Mesenchymal stem cell (in vitro differentiated cells and primary cell): ENCODE data around the gene PTGFRN.

Experiments
- DNase-seq: peaks from one replicate; pipeline ENCODE4 v3.0.0-alpha.2; 2013
- H2AFZ ChIP-seq: one replicate; pipeline ENCODE4 v1.6.1; 2013; ENCODE audit warnings: low read depth, mild to moderate bottlenecking, control low read depth, inconsistent platforms, low read length, moderate library complexity
- H2AK5ac ChIP-seq: 2 replicates; pipeline ENCODE4 v1.6.1; 2013; ENCODE audit warnings: low read length, moderate library complexity, mild to moderate bottlenecking, inconsistent platforms; ENCODE audit not compliant: severe bottlenecking
- H2BK120ac ChIP-seq: one replicate; pipeline ENCODE4 v1.6.1; 2013; ENCODE audit warnings: low read depth, mild to moderate bottlenecking, inconsistent platforms, low read length, moderate library complexity
- H2BK12ac ChIP-seq, 2 experiments: one replicate each; pipeline ENCODE4 v1.6.1; 2013; ENCODE audit warnings: inconsistent platforms in 2 of 2, low read length in 2 of 2, mild to moderate bottlenecking in 2 of 2, moderate library complexity in 2 of 2, control low read depth in 1 of 2
- H2BK15ac ChIP-seq: one replicate; pipeline ENCODE4 v1.6.1; 2013; ENCODE audit warnings: mild to moderate bottlenecking, low read depth, inconsistent platforms; ENCODE audit not compliant: poor library complexity, severe bottlenecking
- H2BK5ac ChIP-seq: 2 replicates; pipeline ENCODE4 v1.6.1; 2013; ENCODE audit warnings: low read depth, mild to moderate bottlenecking, low read length, control low read depth, inconsistent platforms; ENCODE audit not compliant: poor library complexity, severe bottlenecking
- H3K14ac ChIP-seq, 2 experiments: one replicate each; pipeline ENCODE4 v1.6.1; 2013; ENCODE audit warnings: inconsistent platforms in 2 of 2, low read length in 2 of 2, control low read depth in 1 of 2, mild to moderate bottlenecking in 1 of 2, moderate library complexity in 1 of 2
- H3K18ac ChIP-seq, 2 experiments: one replicate each; pipeline ENCODE4 v1.6.1; 2013; ENCODE audit warnings: inconsistent platforms in 2 of 2, low read length in 2 of 2, control low read depth in 1 of 2, low read depth in 1 of 2, mild to moderate bottlenecking in 1 of 2
- H3K23ac ChIP-seq, 2 experiments: one replicate each; pipeline ENCODE4 v1.6.1; 2013; ENCODE audit warnings: inconsistent platforms in 2 of 2, low read length in 2 of 2, mild to moderate bottlenecking in 2 of 2, moderate library complexity in 2 of 2, control low read depth in 1 of 2
- H3K27ac ChIP-seq: 2 replicates; pipeline ENCODE4 v1.5.1; 2013; ENCODE audit warnings: mild to moderate bottlenecking, moderate library complexity, low read length, control low read depth, inconsistent platforms; ENCODE audit not compliant: poor library complexity, severe bottlenecking
- H3K27me3 ChIP-seq, 2 experiments: 2 replicates each; pipeline versions ENCODE4 v1.6.1 to v1.7.0; 2013; ENCODE audit warnings: low read length in 2 of 2, mild to moderate bottlenecking in 2 of 2, moderate library complexity in 2 of 2, control low read depth in 1 of 2, inconsistent platforms in 1 of 2; ENCODE audit not compliant: control insufficient read depth in 1 of 2, insufficient read depth in 1 of 2
- H3K36me3 ChIP-seq, 2 experiments: 2 replicates each; pipeline versions ENCODE4 v1.6.1 to v1.7.0; 2013; ENCODE audit warnings: low read length in 2 of 2, control low read depth in 1 of 2, inconsistent platforms in 1 of 2, low read depth in 1 of 2, mild to moderate bottlenecking in 1 of 2; ENCODE audit not compliant: insufficient read depth in 2 of 2, control insufficient read depth in 1 of 2
- H3K4ac ChIP-seq, 2 experiments: one replicate each; pipeline ENCODE4 v1.6.1; 2013; ENCODE audit warnings: inconsistent platforms in 2 of 2, low read length in 2 of 2, mild to moderate bottlenecking in 2 of 2, moderate library complexity in 2 of 2, control low read depth in 1 of 2, low read depth in 1 of 2
- H3K4me1 ChIP-seq: 2 replicates; pipeline ENCODE4 v1.6.1; 2013; ENCODE audit warnings: low read depth, low read length, control low read depth; ENCODE audit not compliant: control insufficient read depth, insufficient read depth
- H3K4me2 ChIP-seq: 2 replicates; pipeline ENCODE4 v1.6.1; 2013; ENCODE audit warnings: low read length, mild to moderate bottlenecking, inconsistent platforms; ENCODE audit not compliant: poor library complexity, severe bottlenecking
- H3K4me3 ChIP-seq, 2 experiments: 2 replicates each; pipeline versions ENCODE4 v1.5.1 to v1.7.0; 2013; ENCODE audit warnings: low read length in 2 of 2, mild to moderate bottlenecking in 2 of 2, control low read depth in 1 of 2, low read depth in 1 of 2; ENCODE audit not compliant: insufficient read depth in 1 of 2
- H3K79me1 ChIP-seq: replicated peaks from 2 replicates; pipeline ENCODE4 v1.6.1; 2013; ENCODE audit warnings: mild to moderate bottlenecking, control low read depth, low read length, inconsistent platforms; ENCODE audit not compliant: poor library complexity, severe bottlenecking
- H3K9ac ChIP-seq: 2 replicates; pipeline ENCODE4 v1.7.0; 2013; ENCODE audit warnings: mild to moderate bottlenecking, low read length, moderate library complexity
- H3K9me3 ChIP-seq: 2 replicates; pipeline ENCODE4 v1.7.0; 2013; ENCODE audit warnings: mild to moderate bottlenecking, low read length; ENCODE audit not compliant: control insufficient read depth
- H4K8ac ChIP-seq: one replicate; pipeline ENCODE4 v1.6.1; 2013; ENCODE audit warnings: inconsistent platforms, mild to moderate bottlenecking, low read length, moderate library complexity
- H4K91ac ChIP-seq: one replicate; pipeline ENCODE4 v1.6.1; 2013; ENCODE audit warnings: mild to moderate bottlenecking, low read length, inconsistent platforms
- WGBS: methylation state at CpG from one replicate; pipeline ENCODE4 v1.1.7; 2013; ENCODE audit warnings: mixed read lengths; 5-methylcytosine and 5-hydroxymethylcytosine counted together

PTGFRN gene

DNA sequence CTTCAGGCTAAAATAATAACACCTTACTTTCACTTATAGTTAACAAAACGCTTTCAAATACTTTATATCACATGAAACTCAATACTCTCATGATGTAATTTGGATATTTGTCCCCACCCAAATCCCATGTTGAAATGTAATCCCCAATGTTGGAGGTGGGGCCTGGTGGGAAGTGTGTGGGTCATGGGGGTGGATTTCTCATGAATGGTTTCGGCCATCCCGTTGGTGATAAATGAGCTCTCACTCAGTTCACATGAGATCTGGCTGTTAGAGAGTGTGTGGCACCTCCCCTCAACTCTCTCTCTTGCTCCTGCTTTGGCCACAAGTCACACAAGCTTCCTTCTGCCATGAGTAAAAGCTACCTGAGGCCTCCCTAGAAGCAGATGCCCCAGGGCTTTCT lies 22.5 kb upstream of the PTGFRN start:
- no peak overlapping the region for H3K4me3 ChIP-seq
- H3K79me1 ChIP-seq = no peaks in the 10 kb centered on the region
- no peaks in the 10 kb centered on the region for H3K27me3 ChIP-seq
- H4K8ac ChIP-seq = no peak overlapping the region
- H2BK5ac ChIP-seq = no peak overlapping the region
- H3K18ac ChIP-seq = no peak overlapping the region
- H3K14ac ChIP-seq = no peak overlapping the region
- WGBS = 93% methylated on average over 2 of the region's 3 CpGs
- H3K9ac ChIP-seq = no peak overlapping the region
- peak overlapping the region; percentile 42 for H2AK5ac ChIP-seq
- H3K23ac ChIP-seq = no peak overlapping the region
- no peaks in the 10 kb centered on the region for H3K36me3 ChIP-seq
- H3K4me2 ChIP-seq = no peak overlapping the region
- no peak overlapping the region for H2BK12ac ChIP-seq
- no peak overlapping the region for H3K27ac ChIP-seq
- DNase-seq = no peak
- H4K91ac ChIP-seq = no peak overlapping the region
- no peak overlapping the region for H2BK120ac ChIP-seq
- no peak overlapping the region for H2BK15ac ChIP-seq
- H3K4me1 ChIP-seq = peaks cover 5% of the 10 kb centered on the region
- H3K4ac ChIP-seq = no peak overlapping the region
- no peak overlapping the region for H2AFZ ChIP-seq
- no peaks in the 10 kb centered on the region for H3K9me3 ChIP-seq

DNA sequence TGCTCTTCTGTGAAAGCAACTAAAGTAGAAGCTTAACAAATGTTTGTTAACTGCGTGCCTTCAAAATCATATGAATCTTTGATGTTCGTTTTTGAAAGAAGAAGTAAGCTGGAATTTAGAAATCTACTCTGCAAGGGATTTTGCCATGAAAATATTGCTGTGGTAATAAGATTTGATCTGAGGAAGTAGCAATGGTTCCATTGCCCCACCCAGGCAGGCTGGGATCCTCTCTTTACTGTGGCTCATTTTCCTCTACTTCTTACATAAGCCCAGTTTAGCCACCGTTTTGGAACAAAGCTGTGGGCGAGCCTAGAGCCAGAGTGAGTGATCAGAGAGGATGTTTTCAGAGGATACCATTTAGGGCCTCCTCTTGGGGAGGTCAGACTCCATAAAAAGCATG lies 20.3 kb upstream of the PTGFRN start:
- H3K18ac ChIP-seq = no peak overlapping the region
- H2BK5ac ChIP-seq = no peak overlapping the region
- H2BK15ac ChIP-seq = no peak overlapping the region
- 85% methylated on average over 4 of the region's 4 CpGs for WGBS
- no peak overlapping the region for H3K27ac ChIP-seq
- no peak overlapping the region for H2AFZ ChIP-seq
- H3K4me1 ChIP-seq = peaks cover 5% of the 10 kb centered on the region
- H2AK5ac ChIP-seq = no peak overlapping the region
- H3K9me3 ChIP-seq = peaks cover 5% of the 10 kb centered on the region
- H3K23ac ChIP-seq = no peak overlapping the region
- H3K79me1 ChIP-seq = no peaks in the 10 kb centered on the region
- no peak overlapping the region for H3K4me3 ChIP-seq
- H4K8ac ChIP-seq = no peak overlapping the region
- H3K36me3 ChIP-seq = no peaks in the 10 kb centered on the region
- no peak overlapping the region for H3K14ac ChIP-seq
- DNase-seq = no peak
- no peak overlapping the region for H2BK12ac ChIP-seq
- no peak overlapping the region for H3K4me2 ChIP-seq
- H3K4ac ChIP-seq = no peak overlapping the region
- H3K27me3 ChIP-seq = no peaks in the 10 kb centered on the region
- no peak overlapping the region for H3K9ac ChIP-seq
- no peak overlapping the region for H4K91ac ChIP-seq
- no peak overlapping the region for H2BK120ac ChIP-seq

- WGBS = 80% methylated on average over 5 of the region's 5 CpGs
- no peak overlapping the region for H2BK12ac ChIP-seq
These were observed 18.2 kb upstream of the PTGFRN start for GRCh38 chr1:116891396-116892079.

GRCh38 chr1:116895073-116895472 lies 14.6 kb upstream of the PTGFRN start:
- no peak overlapping the region for H2BK12ac ChIP-seq
- no peak overlapping the region for H3K9ac ChIP-seq
- H3K27ac ChIP-seq = no peak overlapping the region
- H4K8ac ChIP-seq = no peak overlapping the region
- H3K4me1 ChIP-seq = peaks cover 1% of the 10 kb centered on the region
- no peaks in the 10 kb centered on the region for H3K79me1 ChIP-seq
- no peak for DNase-seq
- H2AK5ac ChIP-seq = no peak overlapping the region
- no peak overlapping the region for H2BK120ac ChIP-seq
- H3K23ac ChIP-seq = no peak overlapping the region
- 60% methylated on average over 1 of the region's 1 CpG for WGBS
- no peak overlapping the region for H2BK5ac ChIP-seq
- no peaks in the 10 kb centered on the region for H3K36me3 ChIP-seq
- no peak overlapping the region for H3K14ac ChIP-seq
- H2AFZ ChIP-seq = no peak overlapping the region
- no peak overlapping the region for H3K4ac ChIP-seq
- H2BK15ac ChIP-seq = no peak overlapping the region
- no peak overlapping the region for H3K4me2 ChIP-seq
- no peak overlapping the region for H3K4me3 ChIP-seq
- H3K27me3 ChIP-seq = no peaks in the 10 kb centered on the region
- no peak overlapping the region for H3K18ac ChIP-seq
- no peak overlapping the region for H4K91ac ChIP-seq
- H3K9me3 ChIP-seq = peaks cover 16% of the 10 kb centered on the region

More at GRCh38 chr1:116891396-116892079, 18.2 kb upstream of the PTGFRN start:
- no peak overlapping the region for H3K23ac ChIP-seq
- no peak overlapping the region for H3K4me2 ChIP-seq
- H2AK5ac ChIP-seq = no peak overlapping the region
- H4K91ac ChIP-seq = no peak overlapping the region
- H3K4me1 ChIP-seq = peaks cover 1% of the 10 kb centered on the region
- H3K4me3 ChIP-seq = no peak overlapping the region
- no peak overlapping the region for H2BK5ac ChIP-seq
- no peak overlapping the region for H3K18ac ChIP-seq
- H2BK120ac ChIP-seq = no peak overlapping the region
- no peaks in the 10 kb centered on the region for H3K27me3 ChIP-seq
- no peak overlapping the region for H3K14ac ChIP-seq
- H2BK15ac ChIP-seq = no peak overlapping the region
- no peaks in the 10 kb centered on the region for H3K79me1 ChIP-seq
- no peak overlapping the region for H3K4ac ChIP-seq
- no peak for DNase-seq
- peaks cover 16% of the 10 kb centered on the region for H3K9me3 ChIP-seq
- no peak overlapping the region for H2AFZ ChIP-seq
- no peaks in the 10 kb centered on the region for H3K36me3 ChIP-seq
- peak overlapping the region; percentile 55 for H4K8ac ChIP-seq
- H3K27ac ChIP-seq = no peak overlapping the region
- no peak overlapping the region for H3K9ac ChIP-seq
